H9 (cell line): Measurements from ENCODE around the gene ARSG. TPM values are rescaled to one million over a fixed set of nuclear protein-coding genes. Genes with fewer than 3 reads are reported as not detected.

Experiments used
- DNase-seq: peaks from one replicate; pipeline ENCODE4 v3.0.0-alpha.2; 2017
- H2AFZ ChIP-seq: one replicate; pipeline ENCODE4 v1.6.1; 2013; ENCODE audit warnings: mild to moderate bottlenecking, low read length, control low read depth, moderate library complexity
- H2AK5ac ChIP-seq: 2 replicates; pipeline ENCODE4 v1.6.1; 2013; ENCODE audit warnings: low read length, control low read depth, mixed read lengths; ENCODE audit not compliant: insufficient read length
- H2BK120ac ChIP-seq: one replicate; pipeline ENCODE4 v1.6.1; 2013; ENCODE audit warnings: low read depth, mild to moderate bottlenecking, low read length, control low read depth, inconsistent platforms; ENCODE audit not compliant: poor library complexity, severe bottlenecking
- H2BK12ac ChIP-seq: 2 replicates; pipeline ENCODE4 v1.6.1; 2013; ENCODE audit warnings: low read length, control low read depth, mixed read lengths, low read depth; ENCODE audit not compliant: insufficient read length
- H2BK15ac ChIP-seq: 2 replicates; pipeline ENCODE4 v1.6.1; 2013; ENCODE audit warnings: low read depth, low read length, control low read depth
- H2BK20ac ChIP-seq: one replicate; pipeline ENCODE4 v1.6.1; 2013; ENCODE audit warnings: low read depth, mild to moderate bottlenecking, low read length, control low read depth, inconsistent platforms; ENCODE audit not compliant: poor library complexity, severe bottlenecking
- H2BK5ac ChIP-seq: 2 replicates; pipeline ENCODE4 v1.6.1; 2013; ENCODE audit warnings: low read length, control low read depth, mixed read lengths; ENCODE audit not compliant: insufficient read length
- H3K14ac ChIP-seq: 2 replicates; pipeline ENCODE4 v1.6.1; 2013; ENCODE audit warnings: low read length, control low read depth; ENCODE audit not compliant: insufficient read depth
- H3K18ac ChIP-seq: 2 replicates; pipeline ENCODE4 v1.6.1; 2013; ENCODE audit warnings: low read depth, mild to moderate bottlenecking, mixed read lengths, low read length, control low read depth; ENCODE audit not compliant: insufficient read length
- H3K23ac ChIP-seq: 2 replicates; pipeline ENCODE4 v1.6.1; 2013; ENCODE audit warnings: low read length, control low read depth, mixed read lengths, low read depth; ENCODE audit not compliant: insufficient read length
- H3K23me2 ChIP-seq: 2 replicates; pipeline ENCODE4 v1.6.1; 2013; ENCODE audit warnings: low read depth, mild to moderate bottlenecking, mixed read lengths, low read length, control low read depth; ENCODE audit not compliant: insufficient read length, poor library complexity, severe bottlenecking
- H3K27ac ChIP-seq: 2 replicates; pipeline ENCODE4 v1.5.1; 2013; ENCODE audit warnings: low read length, control low read depth, mixed read lengths, low read depth; ENCODE audit not compliant: insufficient read length
- H3K27me3 ChIP-seq: 2 replicates; pipeline ENCODE4 v1.6.1; 2013; ENCODE audit warnings: low read length, control low read depth, inconsistent platforms; ENCODE audit not compliant: insufficient read depth
- H3K4ac ChIP-seq: 2 replicates; pipeline ENCODE4 v1.6.1; 2013; ENCODE audit warnings: low read depth, mild to moderate bottlenecking, control low read depth, inconsistent platforms, low read length, moderate library complexity
- H3K4me1 ChIP-seq: 2 replicates; pipeline ENCODE4 v1.6.1; 2013; ENCODE audit warnings: low read length, control low read depth, inconsistent platforms; ENCODE audit not compliant: insufficient read depth
- H3K4me2 ChIP-seq: 2 replicates; pipeline ENCODE4 v1.6.1; 2013; ENCODE audit warnings: low read length, control low read depth, mixed read lengths; ENCODE audit not compliant: insufficient read length, insufficient read depth
- H3K56ac ChIP-seq: 2 replicates; pipeline ENCODE4 v1.6.1; 2013; ENCODE audit warnings: low read depth, mild to moderate bottlenecking, mixed read lengths, low read length, control low read depth; ENCODE audit not compliant: insufficient read length
- H3K79me1 ChIP-seq: 2 replicates; pipeline ENCODE4 v1.6.1; 2013; ENCODE audit warnings: low read depth, mild to moderate bottlenecking, moderate library complexity, low read length, control low read depth, inconsistent platforms; ENCODE audit not compliant: insufficient read depth, poor library complexity, severe bottlenecking
- H3K79me2 ChIP-seq: 2 replicates; pipeline ENCODE4 v1.6.1; 2013; ENCODE audit warnings: low read length, control low read depth, inconsistent platforms; ENCODE audit not compliant: insufficient read depth
- H3K9ac ChIP-seq: 2 replicates; pipeline ENCODE4 v1.6.1; 2013; ENCODE audit warnings: low read length, control low read depth, mixed read lengths; ENCODE audit not compliant: insufficient read length; ENCODE audit errors: extremely low read depth
- H3K9me3 ChIP-seq: one replicate; pipeline ENCODE4 v1.6.1; 2013; ENCODE audit warnings: low read depth, low read length, inconsistent platforms; ENCODE audit not compliant: control insufficient read depth
- H3T11ph ChIP-seq: one replicate; pipeline ENCODE4 v1.6.1; 2013; ENCODE audit warnings: mild to moderate bottlenecking, low read length, control low read depth, inconsistent platforms
- H4K20me1 ChIP-seq: one replicate; pipeline ENCODE4 v1.6.1; 2013; ENCODE audit not compliant: control insufficient read depth, insufficient read length, insufficient read depth
- H4K5ac ChIP-seq: 2 replicates; pipeline ENCODE4 v1.6.1; 2013; ENCODE audit warnings: low read depth, mild to moderate bottlenecking, mixed read lengths, low read length, control low read depth; ENCODE audit not compliant: insufficient read length
- H4K8ac ChIP-seq: replicated peaks from 2 replicates; pipeline ENCODE4 v1.6.1; 2013; ENCODE audit warnings: low read length, control low read depth, mixed read lengths, low read depth; ENCODE audit not compliant: insufficient read length
- H4K91ac ChIP-seq: 2 replicates; pipeline ENCODE4 v1.6.1; 2013; ENCODE audit warnings: low read depth, mild to moderate bottlenecking, moderate library complexity, mixed read lengths, low read length, control low read depth; ENCODE audit not compliant: insufficient read length
- H3K27ac Mint-ChIP-seq, 3 experiments: 2 replicates in 2 of 3; 3 replicates in 1 of 3; pipeline ENCODE4 v1.8.0; 2020 to 2021; ENCODE audit warnings: mixed read lengths in 3 of 3, mild to moderate bottlenecking in 1 of 3, moderate library complexity in 1 of 3
- H3K27me3 Mint-ChIP-seq: 2 replicates; pipeline ENCODE4 v1.8.0; 2021; ENCODE audit warnings: low read depth, mild to moderate bottlenecking, moderate library complexity, mixed read lengths
- H3K36me3 Mint-ChIP-seq, 3 experiments: 2 replicates in 2 of 3; 3 replicates in 1 of 3; pipeline ENCODE4 v1.8.0; 2020 to 2021; ENCODE audit warnings: low read depth in 3 of 3, mixed read lengths in 3 of 3; ENCODE audit not compliant: insufficient read depth in 1 of 3
- H3K4me1 Mint-ChIP-seq, 2 experiments: 2 replicates each; pipeline ENCODE4 v1.8.0; 2020; ENCODE audit warnings: mixed read lengths in 2 of 2
- H3K4me3 Mint-ChIP-seq, 2 experiments: 2 replicates in 1 of 2; 3 replicates in 1 of 2; pipeline ENCODE4 v1.8.0; 2020 to 2021; ENCODE audit warnings: mild to moderate bottlenecking in 2 of 2, mixed read lengths in 2 of 2, moderate library complexity in 1 of 2
- H3K9me3 Mint-ChIP-seq, 2 experiments: 2 replicates in 1 of 2; 3 replicates in 1 of 2; pipeline ENCODE4 v1.8.0; 2020; ENCODE audit warnings: mild to moderate bottlenecking in 2 of 2, mixed read lengths in 2 of 2, moderate library complexity in 1 of 2
- WGBS: extraction: QIAGEN DNeasy Blood & Tissue Kit; methylation state at CpG from one replicate; pipeline ENCODE4 v1.1.7; 2013; ENCODE audit warnings: missing lambda C conversion rate, low lambda C conversion rate, mixed read lengths; ENCODE audit not compliant: insufficient read length; ENCODE audit errors: extremely low coverage; 5-methylcytosine and 5-hydroxymethylcytosine counted together
- total RNA-seq: library from RNA; stranded (reverse); gene quantifications from 2 replicates; pipeline ENCODE4 v1.2.1, GENCODE V29; 2021
- TF ChIP-seq, protein P1 (sequence below): fragments of 200-600 bp; sonication (generic); conservative IDR thresholded peaks from 3 replicates; pipeline ENCODE4 v1.8.0; 2021; ENCODE audit warnings: antibody characterized with exemption, mild to moderate bottlenecking

The ARSG gene
- total RNA-seq, 1 experiment from 2014 or later, result 3.6 TPM

DNA sequence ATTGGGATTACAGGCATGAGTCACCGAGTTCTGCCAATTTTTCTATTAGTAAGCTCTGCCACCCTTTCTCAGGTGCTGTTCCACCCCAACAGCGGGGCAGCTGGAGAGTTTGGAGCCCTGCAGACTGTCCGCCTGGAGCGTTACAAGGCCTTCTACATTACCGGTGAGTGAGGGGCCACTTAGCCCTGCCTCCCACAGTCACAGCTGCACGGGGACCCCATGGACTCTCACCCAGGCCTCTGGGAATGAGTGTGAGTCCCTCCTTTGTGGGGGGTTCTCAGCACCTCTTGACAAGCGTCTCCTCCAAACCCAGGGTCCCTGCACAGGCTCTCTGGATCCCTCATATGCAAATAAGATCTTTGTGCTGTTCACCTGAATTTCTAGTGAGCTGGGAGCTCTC is 110.0 kb downstream of the ARSG start:
- H2BK120ac ChIP-seq, result no peak overlapping the region
- no peak overlapping the region for H4K5ac ChIP-seq
- no peaks in the 10 kb centered on the region for H3K79me1 ChIP-seq
- H3K27ac Mint-ChIP-seq, result 0 out of 7 replicates have a peak overlapping the region, but pooled peaks of 1 of the 3 experiments have one; percentile 76
- H3K9me3 ChIP-seq, result no peaks in the 10 kb centered on the region
- H3K4me2 ChIP-seq, result no peak overlapping the region
- H3K14ac ChIP-seq, result no peak overlapping the region
- H2AFZ ChIP-seq, result no peak overlapping the region
- H2BK15ac ChIP-seq, result no peak overlapping the region
- no peak overlapping the region; a peak in 1 of 5 replicates for H3K4me3 Mint-ChIP-seq
- no peaks in the 10 kb centered on the region for H3K23me2 ChIP-seq
- peak; percentile 27 for DNase-seq
- no peak overlapping the region for H3K27ac ChIP-seq
- no peak overlapping the region for H2BK20ac ChIP-seq
- H4K91ac ChIP-seq, result no peak overlapping the region
- no peaks in the 10 kb centered on the region for H3K27me3 ChIP-seq
- no peak overlapping the region for H3K4ac ChIP-seq
- H3K23ac ChIP-seq, result no peak overlapping the region
- no peak overlapping the region for H2AK5ac ChIP-seq
- H3K4me1 Mint-ChIP-seq, result peaks cover 23 to 24% of the 10 kb centered on the region in 2 experiments
- H3T11ph ChIP-seq, result no peak overlapping the region
- H4K20me1 ChIP-seq, result no peaks in the 10 kb centered on the region
- peaks cover 3 to 7% (median 4%) of the 10 kb centered on the region in 3 experiments; a peak in 4 of 7 replicates for H3K36me3 Mint-ChIP-seq
- H3K9ac ChIP-seq, result no peak overlapping the region
- H3K56ac ChIP-seq, result no peak overlapping the region
- no CpG with 5 or more reads among the region's 7 CpGs for WGBS
- H3K27me3 Mint-ChIP-seq, result peaks cover 3% of the 10 kb centered on the region
- H3K18ac ChIP-seq, result no peak overlapping the region
- H2BK12ac ChIP-seq, result no peak overlapping the region
- no peaks in the 10 kb centered on the region for H3K79me2 ChIP-seq
- H3K9me3 Mint-ChIP-seq, result peaks cover 14 to 18% of the 10 kb centered on the region in 2 experiments; a peak in 4 of 5 replicates
- H3K4me1 ChIP-seq, result no peaks in the 10 kb centered on the region
- no peak overlapping the region for H4K8ac ChIP-seq
- no peak overlapping the region for H2BK5ac ChIP-seq
- TF ChIP-seq, protein P1, sequence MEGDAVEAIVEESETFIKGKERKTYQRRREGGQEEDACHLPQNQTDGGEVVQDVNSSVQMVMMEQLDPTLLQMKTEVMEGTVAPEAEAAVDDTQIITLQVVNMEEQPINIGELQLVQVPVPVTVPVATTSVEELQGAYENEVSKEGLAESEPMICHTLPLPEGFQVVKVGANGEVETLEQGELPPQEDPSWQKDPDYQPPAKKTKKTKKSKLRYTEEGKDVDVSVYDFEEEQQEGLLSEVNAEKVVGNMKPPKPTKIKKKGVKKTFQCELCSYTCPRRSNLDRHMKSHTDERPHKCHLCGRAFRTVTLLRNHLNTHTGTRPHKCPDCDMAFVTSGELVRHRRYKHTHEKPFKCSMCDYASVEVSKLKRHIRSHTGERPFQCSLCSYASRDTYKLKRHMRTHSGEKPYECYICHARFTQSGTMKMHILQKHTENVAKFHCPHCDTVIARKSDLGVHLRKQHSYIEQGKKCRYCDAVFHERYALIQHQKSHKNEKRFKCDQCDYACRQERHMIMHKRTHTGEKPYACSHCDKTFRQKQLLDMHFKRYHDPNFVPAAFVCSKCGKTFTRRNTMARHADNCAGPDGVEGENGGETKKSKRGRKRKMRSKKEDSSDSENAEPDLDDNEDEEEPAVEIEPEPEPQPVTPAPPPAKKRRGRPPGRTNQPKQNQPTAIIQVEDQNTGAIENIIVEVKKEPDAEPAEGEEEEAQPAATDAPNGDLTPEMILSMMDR, result no peak
